Measurements from ENCODE around the gene DUOX1. TPM values are rescaled to one million over a fixed set of nuclear protein-coding genes. Genes with fewer than 3 reads are reported as not detected.

The DUOX1 gene
- total and polyA plus RNA-seq, 4 donors: under 0.01 to 7.1 (median 1.7) TPM

GRCh38 chr15:45163508-45163856, 33.7 kb downstream of the DUOX1 start:
- Histone ChIP-seq H3K4me1 (ENCODE audit: control insufficient read depth, insufficient read depth, low read length) (peaks cover 39% of the 10 kb centered on the region), H3K36me3 (ENCODE audit: control insufficient read depth, insufficient read depth, low read length) (peaks cover 11% of the 10 kb centered on the region), H3K27me3 (ENCODE audit: control insufficient read depth, insufficient read depth, low read length) (no peaks in the 10 kb centered on the region), H3K27ac (ENCODE audit: low read depth, low read length) (no peak overlapping the region), H3K9me3 (ENCODE audit: control insufficient read depth, insufficient read depth, low read length) (no peaks in the 10 kb centered on the region), H3K4me3 (ENCODE audit: low read depth, low read length) (no peak overlapping the region)
- 90% methylated on average over 9 of the region's 9 CpGs for WGBS (ENCODE audit: insufficient coverage)
- no peak for DNase-seq (ENCODE audit: low read depth in 4 of 6, low spot score in 6 of 6)

- H3K27me3 ChIP-seq (ENCODE audit: control insufficient read depth, insufficient read depth, low read length): no peaks in the 10 kb centered on the region
- WGBS (ENCODE audit: insufficient coverage): no CpG with 5 or more reads among the region's 1 CpG
- H3K36me3 ChIP-seq (ENCODE audit: control insufficient read depth, insufficient read depth, low read length): peaks cover 15% of the 10 kb centered on the region
- no peak overlapping the region for H3K27ac ChIP-seq (ENCODE audit: low read depth, low read length)
- H3K9me3 ChIP-seq (ENCODE audit: control insufficient read depth, insufficient read depth, low read length): no peaks in the 10 kb centered on the region
- DNase-seq (ENCODE audit: low read depth in 4 of 6, low spot score in 6 of 6): no peak
- H3K4me1 ChIP-seq (ENCODE audit: control insufficient read depth, insufficient read depth, low read length): peaks cover 49% of the 10 kb centered on the region
- H3K4me3 ChIP-seq (ENCODE audit: low read depth, low read length): no peak overlapping the region
Observed at GRCh38 chr15:45164914-45165313, 35.1 kb downstream of the DUOX1 start.

GRCh38 chr15:45165536-45165935, 35.7 kb downstream of the DUOX1 start:
- H3K9me3 ChIP-seq (ENCODE audit: control insufficient read depth, insufficient read depth, low read length): no peaks in the 10 kb centered on the region
- peaks cover 50% of the 10 kb centered on the region for H3K4me1 ChIP-seq (ENCODE audit: control insufficient read depth, insufficient read depth, low read length)
- H3K27ac ChIP-seq (ENCODE audit: low read depth, low read length): no peak overlapping the region
- 82% methylated on average over 2 of the region's 5 CpGs for WGBS (ENCODE audit: insufficient coverage)
- H3K27me3 ChIP-seq (ENCODE audit: control insufficient read depth, insufficient read depth, low read length): no peaks in the 10 kb centered on the region
- no peak overlapping the region for H3K4me3 ChIP-seq (ENCODE audit: low read depth, low read length)
- peaks cover 15% of the 10 kb centered on the region for H3K36me3 ChIP-seq (ENCODE audit: control insufficient read depth, insufficient read depth, low read length)
- no peak for DNase-seq (ENCODE audit: low read depth in 4 of 6, low spot score in 6 of 6)

- Histone ChIP-seq H3K9me3 (ENCODE audit: control insufficient read depth, insufficient read depth, low read length) (no peaks in the 10 kb centered on the region), H3K27me3 (ENCODE audit: control insufficient read depth, insufficient read depth, low read length) (no peaks in the 10 kb centered on the region), H3K4me1 (ENCODE audit: control insufficient read depth, insufficient read depth, low read length) (peaks cover 50% of the 10 kb centered on the region), H3K4me3 (ENCODE audit: low read depth, low read length) (peak overlapping the region; percentile 48), H3K27ac (ENCODE audit: low read depth, low read length) (peak overlapping the region; percentile 93), H3K36me3 (ENCODE audit: control insufficient read depth, insufficient read depth, low read length) (peaks cover 28% of the 10 kb centered on the region)
- under 1% methylated on average over 68 of the region's 79 CpGs for WGBS (ENCODE audit: insufficient coverage)
- peak in 5 of 6 donors; percentile 57 to 97 (median 75) for DNase-seq (ENCODE audit: low read depth in 4 of 6, low spot score in 6 of 6)
Observed at GRCh38 chr15:45166834-45167630, 37.2 kb downstream of the DUOX1 start.

GRCh38 chr15:45167631-45168205, 37.9 kb downstream of the DUOX1 start:
- Histone ChIP-seq H3K9me3 (ENCODE audit: control insufficient read depth, insufficient read depth, low read length) (no peaks in the 10 kb centered on the region), H3K27me3 (ENCODE audit: control insufficient read depth, insufficient read depth, low read length) (no peaks in the 10 kb centered on the region), H3K4me1 (ENCODE audit: control insufficient read depth, insufficient read depth, low read length) (peaks cover 49% of the 10 kb centered on the region), H3K36me3 (ENCODE audit: control insufficient read depth, insufficient read depth, low read length) (peaks cover 31% of the 10 kb centered on the region), H3K4me3 (ENCODE audit: low read depth, low read length) (peak overlapping the region; percentile 48), H3K27ac (ENCODE audit: low read depth, low read length) (peak overlapping the region; percentile 93)
- WGBS (ENCODE audit: insufficient coverage): 81% methylated on average over 5 of the region's 9 CpGs
- DNase-seq (ENCODE audit: low read depth in 4 of 6, low spot score in 6 of 6): no peak

GRCh38 chr15:45168286-45168685, 38.5 kb downstream of the DUOX1 start:
- 88% methylated on average over 4 of the region's 4 CpGs for WGBS (ENCODE audit: insufficient coverage)
- H3K27me3 ChIP-seq (ENCODE audit: control insufficient read depth, insufficient read depth, low read length): no peaks in the 10 kb centered on the region

GRCh38 chr15:45168751-45169551, 39.2 kb downstream of the DUOX1 start:
- Histone ChIP-seq H3K27me3 (ENCODE audit: control insufficient read depth, insufficient read depth, low read length) (no peaks in the 10 kb centered on the region), H3K9me3 (ENCODE audit: control insufficient read depth, insufficient read depth, low read length) (no peaks in the 10 kb centered on the region), H3K36me3 (ENCODE audit: control insufficient read depth, insufficient read depth, low read length) (peaks cover 41% of the 10 kb centered on the region), H3K27ac (ENCODE audit: low read depth, low read length) (no peak overlapping the region), H3K4me1 (ENCODE audit: control insufficient read depth, insufficient read depth, low read length) (peaks cover 51% of the 10 kb centered on the region), H3K4me3 (ENCODE audit: low read depth, low read length) (no peak overlapping the region)
- no peak for DNase-seq (ENCODE audit: low read depth in 4 of 6, low spot score in 6 of 6)
- WGBS (ENCODE audit: insufficient coverage): 87% methylated on average over 5 of the region's 9 CpGs

More at GRCh38 chr15:45168286-45168685, 38.5 kb downstream of the DUOX1 start:
- no peak overlapping the region for H3K4me3 ChIP-seq (ENCODE audit: low read depth, low read length)
- no peak for DNase-seq (ENCODE audit: low read depth in 4 of 6, low spot score in 6 of 6)
- no peak overlapping the region for H3K27ac ChIP-seq (ENCODE audit: low read depth, low read length)
- peaks cover 35% of the 10 kb centered on the region for H3K36me3 ChIP-seq (ENCODE audit: control insufficient read depth, insufficient read depth, low read length)
- H3K9me3 ChIP-seq (ENCODE audit: control insufficient read depth, insufficient read depth, low read length): no peaks in the 10 kb centered on the region
- H3K4me1 ChIP-seq (ENCODE audit: control insufficient read depth, insufficient read depth, low read length): peaks cover 49% of the 10 kb centered on the region

GRCh38 chr15:45169608-45170480, 40.0 kb downstream of the DUOX1 start:
- Histone ChIP-seq H3K4me3 (ENCODE audit: low read depth, low read length) (no peak overlapping the region), H3K9me3 (ENCODE audit: control insufficient read depth, insufficient read depth, low read length) (no peaks in the 10 kb centered on the region), H3K4me1 (ENCODE audit: control insufficient read depth, insufficient read depth, low read length) (peaks cover 57% of the 10 kb centered on the region), H3K27me3 (ENCODE audit: control insufficient read depth, insufficient read depth, low read length) (no peaks in the 10 kb centered on the region), H3K36me3 (ENCODE audit: control insufficient read depth, insufficient read depth, low read length) (peaks cover 48% of the 10 kb centered on the region), H3K27ac (ENCODE audit: low read depth, low read length) (no peak overlapping the region)
- WGBS (ENCODE audit: insufficient coverage): 24% methylated on average over 3 of the region's 4 CpGs
- peak in 2 of 6 donors; percentile 35 to 56 for DNase-seq (ENCODE audit: low read depth in 4 of 6, low spot score in 6 of 6)

GRCh38 chr15:45171912-45172311, 42.1 kb downstream of the DUOX1 start:
- H3K4me3 ChIP-seq (ENCODE audit: low read depth, low read length): no peak overlapping the region
- peaks cover 52% of the 10 kb centered on the region for H3K36me3 ChIP-seq (ENCODE audit: control insufficient read depth, insufficient read depth, low read length)
- H3K4me1 ChIP-seq (ENCODE audit: control insufficient read depth, insufficient read depth, low read length): peaks cover 47% of the 10 kb centered on the region
- no peak overlapping the region for H3K27ac ChIP-seq (ENCODE audit: low read depth, low read length)
- DNase-seq (ENCODE audit: low read depth in 4 of 6, low spot score in 6 of 6): no peak
- 91% methylated on average over 11 of the region's 12 CpGs for WGBS (ENCODE audit: insufficient coverage)
- no peaks in the 10 kb centered on the region for H3K9me3 ChIP-seq (ENCODE audit: control insufficient read depth, insufficient read depth, low read length)
- H3K27me3 ChIP-seq (ENCODE audit: control insufficient read depth, insufficient read depth, low read length): no peaks in the 10 kb centered on the region
